Choroid plexus epithelial cell (primary cell): ENCODE data around the gene HOXB1.

Experiments
- DNase-seq: peaks from one replicate; pipeline ENCODE4 v3.0.0-alpha.2; 2010; ENCODE audit warnings: low read depth
- H3K4me3 ChIP-seq: 2 replicates; pipeline ENCODE4 v1.5.1; 2011; ENCODE audit warnings: low read depth, mild to moderate bottlenecking, control low read depth, low read length, moderate library complexity
- TF ChIP-seq, protein P1 (sequence below): conservative IDR thresholded peaks from 2 replicates; pipeline ENCODE4 v1.5.1; 2011; ENCODE audit warnings: low read depth, mild to moderate bottlenecking, control low read depth, inconsistent platforms, low read length, moderate library complexity

The HOXB1 gene

DNA sequence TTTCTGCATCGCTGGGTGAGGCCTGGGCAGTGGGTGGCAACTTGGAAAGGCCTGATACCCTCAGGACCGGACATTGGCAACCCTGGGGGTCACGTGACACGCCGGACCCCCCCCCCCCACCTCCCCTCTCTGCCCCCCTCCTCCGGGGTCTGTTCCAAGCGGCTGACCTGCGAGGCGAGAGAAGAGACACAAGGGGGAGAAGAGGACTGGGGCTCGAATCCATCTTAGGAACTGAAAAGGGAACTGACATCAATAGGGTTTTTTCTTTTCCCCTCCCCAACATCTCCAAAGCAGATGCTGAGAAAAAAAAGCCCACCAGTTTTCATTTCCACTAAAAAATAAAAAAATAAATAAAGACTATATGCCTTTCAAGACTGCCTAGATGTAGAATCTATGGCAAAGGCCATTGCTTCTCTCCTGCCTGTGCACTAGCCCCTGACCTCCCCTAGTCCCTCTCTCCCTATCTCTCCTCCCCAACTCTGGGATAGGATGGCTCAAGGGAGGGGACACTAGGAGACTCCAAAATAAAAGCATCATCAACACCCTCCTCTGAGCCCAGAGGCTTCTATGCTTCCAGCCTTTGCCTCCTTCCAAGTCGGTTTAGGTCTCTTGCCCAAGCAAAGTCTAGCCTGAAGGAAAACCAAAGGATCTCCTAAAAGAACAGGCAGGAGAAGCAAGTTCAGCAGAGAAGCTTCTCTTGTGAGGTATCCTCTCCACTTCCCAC is 21.8 kb upstream of the HOXB1 start:
- H3K4me3 ChIP-seq = no peak overlapping the region
- DNase-seq = no peak
- TF ChIP-seq, protein P1, sequence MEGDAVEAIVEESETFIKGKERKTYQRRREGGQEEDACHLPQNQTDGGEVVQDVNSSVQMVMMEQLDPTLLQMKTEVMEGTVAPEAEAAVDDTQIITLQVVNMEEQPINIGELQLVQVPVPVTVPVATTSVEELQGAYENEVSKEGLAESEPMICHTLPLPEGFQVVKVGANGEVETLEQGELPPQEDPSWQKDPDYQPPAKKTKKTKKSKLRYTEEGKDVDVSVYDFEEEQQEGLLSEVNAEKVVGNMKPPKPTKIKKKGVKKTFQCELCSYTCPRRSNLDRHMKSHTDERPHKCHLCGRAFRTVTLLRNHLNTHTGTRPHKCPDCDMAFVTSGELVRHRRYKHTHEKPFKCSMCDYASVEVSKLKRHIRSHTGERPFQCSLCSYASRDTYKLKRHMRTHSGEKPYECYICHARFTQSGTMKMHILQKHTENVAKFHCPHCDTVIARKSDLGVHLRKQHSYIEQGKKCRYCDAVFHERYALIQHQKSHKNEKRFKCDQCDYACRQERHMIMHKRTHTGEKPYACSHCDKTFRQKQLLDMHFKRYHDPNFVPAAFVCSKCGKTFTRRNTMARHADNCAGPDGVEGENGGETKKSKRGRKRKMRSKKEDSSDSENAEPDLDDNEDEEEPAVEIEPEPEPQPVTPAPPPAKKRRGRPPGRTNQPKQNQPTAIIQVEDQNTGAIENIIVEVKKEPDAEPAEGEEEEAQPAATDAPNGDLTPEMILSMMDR = no peak

- DNase-seq = no peak
- TF ChIP-seq, protein P1 = no peak
- H3K4me3 ChIP-seq = no peak overlapping the region
Observed at GRCh38 chr17:48551596-48552465, 21.0 kb upstream of the HOXB1 start.

GRCh38 chr17:48551214-48551555 is 20.4 kb upstream of the HOXB1 start:
- no peak overlapping the region for H3K4me3 ChIP-seq
- DNase-seq = no peak
- TF ChIP-seq, protein P1 = no peak

GRCh38 chr17:48550502-48551213 is 19.8 kb upstream of the HOXB1 start:
- no peak for DNase-seq
- TF ChIP-seq, protein P1 = no peak
- no peak overlapping the region for H3K4me3 ChIP-seq

- TF ChIP-seq, protein P1 = no peak
- no peak for DNase-seq
- H3K4me3 ChIP-seq = no peak overlapping the region
Observed at GRCh38 chr17:48549914-48550501, 19.2 kb upstream of the HOXB1 start.

GRCh38 chr17:48549281-48549630 is 18.4 kb upstream of the HOXB1 start:
- no peak overlapping the region for H3K4me3 ChIP-seq
- TF ChIP-seq, protein P1 = no peak
- DNase-seq = no peak
